GM23248 (cell line): ENCODE results near the gene CTSE.

Experiments
- EZH2 ChIP-seq: fragments of 200-600 bp; sonication (generic); IDR thresholded peaks from 2 replicates; pipeline ENCODE4 v1.6.1; 2018; ENCODE audit warnings: antibody characterized with exemption, mild to moderate bottlenecking; ENCODE audit not compliant: insufficient read depth, poor library complexity, severe bottlenecking
- EZH2phosphoT487 ChIP-seq: fragments of 200-600 bp; sonication (generic); IDR thresholded peaks from 2 replicates; pipeline ENCODE4 v1.6.1; 2018; ENCODE audit warnings: antibody characterized with exemption, moderate library complexity, mild to moderate bottlenecking, low read depth; ENCODE audit not compliant: insufficient read depth

DNA sequence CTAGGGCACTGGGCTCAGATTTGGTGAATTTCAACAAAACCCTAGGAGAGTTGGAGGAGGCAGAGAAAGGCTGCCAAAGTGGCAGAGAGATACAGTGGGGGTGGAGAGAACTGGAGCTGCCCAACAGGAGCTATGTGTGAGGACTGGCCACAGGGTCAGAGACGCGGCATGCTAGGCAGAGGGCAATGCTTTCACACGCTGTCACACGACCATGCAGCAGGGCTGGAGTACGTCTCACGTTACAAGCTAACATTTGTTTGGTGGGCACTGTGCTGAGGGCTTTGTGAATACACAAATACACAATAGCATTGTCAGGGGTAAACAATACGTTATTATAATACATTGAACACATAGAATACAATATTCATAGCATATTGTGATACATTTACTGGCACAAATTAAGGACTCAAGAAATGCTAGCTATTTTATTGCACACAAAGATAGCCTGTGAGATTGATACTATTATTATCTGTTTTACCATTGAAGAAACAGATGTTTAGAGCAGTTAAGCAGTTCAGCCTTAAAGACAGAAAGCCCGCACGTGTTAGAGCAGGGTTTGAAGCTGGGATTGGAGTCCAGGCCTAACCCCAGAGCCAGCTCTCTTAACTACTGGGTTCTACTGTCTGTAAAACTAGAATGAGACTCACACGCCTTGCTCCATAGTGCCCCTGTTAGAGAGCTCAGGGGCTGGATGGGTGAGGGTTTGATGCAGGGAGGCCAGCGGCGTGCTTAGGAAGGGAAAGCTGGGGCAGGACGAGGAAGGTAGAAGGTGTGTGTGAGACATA, 25.0 kb downstream of the CTSE start:
- TF ChIP-seq EZH2phosphoT487 (no peak), EZH2 (no peak)
